Central memory CD8-positive, alpha-beta T cell (primary cell): Measurements from ENCODE around the gene PCDHGB3.
A peak's percentile ranks its signal among the peaks of the same experiment; 100 is the strongest.
"Not testable (repeated sequence)": the region's sequence is repeated elsewhere in the genome, so short reads cannot be mapped to it uniquely, and the experiment has no call there.

Experiments used
- ATAC-seq: fragments of 150-1000 bp; cut with Tn5 transposase; replicated peaks from 2 replicates; pipeline ENCODE4 v1.10.0; 2022; ENCODE audit warnings: mild to moderate bottlenecking, moderate FRiP score, moderate number of reproducible peaks; ENCODE audit not compliant: poor library complexity, severe bottlenecking; ENCODE audit errors: extremely low read depth
- DNase-seq, 2 donors: peaks; one replicate each; pipeline ENCODE4 v3.0.0; 2021; ENCODE audit warnings: low spot score in 2 of 2
- H3K27ac Mint-ChIP-seq: one replicate; pipeline ENCODE4 v1.8.0; 2022; ENCODE audit warnings: low read depth, mild to moderate bottlenecking, moderate library complexity, mixed read lengths
- H3K27me3 Mint-ChIP-seq: one replicate; pipeline ENCODE4 v1.8.0; 2022; ENCODE audit warnings: mixed read lengths
- H3K36me3 Mint-ChIP-seq: one replicate; pipeline ENCODE4 v1.8.0; 2022; ENCODE audit warnings: mild to moderate bottlenecking, moderate library complexity, mixed read lengths; ENCODE audit not compliant: insufficient read depth
- H3K4me1 Mint-ChIP-seq: one replicate; pipeline ENCODE4 v1.8.0; 2022; ENCODE audit warnings: mixed read lengths
- H3K4me3 Mint-ChIP-seq: one replicate; pipeline ENCODE4 v1.8.0; 2022; ENCODE audit warnings: mild to moderate bottlenecking, moderate library complexity, mixed read lengths
- H3K9me3 Mint-ChIP-seq: one replicate; pipeline ENCODE4 v1.8.0; 2022; ENCODE audit warnings: mixed read lengths

Gene PCDHGB3

GRCh38 chr5:141343953-141344463 is 26.0 kb upstream of the PCDHGB3 start:
- Mint-ChIP-seq H3K36me3 (no peaks in the 10 kb centered on the region), H3K27me3 (peaks cover 76% of the 10 kb centered on the region), H3K4me3 (peak overlapping the region; percentile 40), H3K4me1 (no peaks in the 10 kb centered on the region), H3K9me3 (peaks cover 5% of the 10 kb centered on the region), H3K27ac (no peak overlapping the region)
- ATAC-seq (no peak), DNase-seq (no peak)

- peaks cover 77% of the 10 kb centered on the region for H3K27me3 Mint-ChIP-seq
- ATAC-seq (no peak), DNase-seq (no peak)
- peaks cover 5% of the 10 kb centered on the region for H3K9me3 Mint-ChIP-seq
- no peak overlapping the region for H3K27ac Mint-ChIP-seq
- H3K4me3 Mint-ChIP-seq = no peak overlapping the region
- no peaks in the 10 kb centered on the region for H3K4me1 Mint-ChIP-seq
- H3K36me3 Mint-ChIP-seq = no peaks in the 10 kb centered on the region
These were observed 24.7 kb upstream of the PCDHGB3 start for GRCh38 chr5:141345327-141345726.

GRCh38 chr5:141346017-141346416 is 24.0 kb upstream of the PCDHGB3 start:
- not testable (repeated sequence) for H3K36me3 Mint-ChIP-seq, H3K9me3 Mint-ChIP-seq

GRCh38 chr5:141349917-141350619 is 20.0 kb upstream of the PCDHGB3 start, which contains the start of gene PCDHGB1:
PCDHGB1 (plus strand) TSS chr5:141350099; CDS start chr5:141350261, 162 bp downstream.
- H3K27ac Mint-ChIP-seq = no peak within 1 kb of the TSS
- no peak for DNase-seq
- peaks cover 67% of the 10 kb centered on the region for H3K27me3 Mint-ChIP-seq
- H3K36me3 Mint-ChIP-seq = no peaks in the 10 kb centered on the region
- H3K4me3 Mint-ChIP-seq = peak within 1 kb of the TSS; percentile 60
- no peaks in the 10 kb centered on the region for H3K4me1 Mint-ChIP-seq
- no peak for ATAC-seq
- H3K9me3 Mint-ChIP-seq = peaks cover 5% of the 10 kb centered on the region

More at GRCh38 chr5:141346017-141346416, 24.0 kb upstream of the PCDHGB3 start:
- not testable (repeated sequence) for DNase-seq, H3K4me3 Mint-ChIP-seq, H3K4me1 Mint-ChIP-seq, H3K27ac Mint-ChIP-seq, ATAC-seq
- H3K27me3 Mint-ChIP-seq = peaks cover 79% of the 10 kb centered on the region

GRCh38 chr5:141351591-141351990 is 18.5 kb upstream of the PCDHGB3 start:
- H3K27ac Mint-ChIP-seq = no peak overlapping the region
- H3K27me3 Mint-ChIP-seq = peaks cover 67% of the 10 kb centered on the region
- H3K9me3 Mint-ChIP-seq = peaks cover 5% of the 10 kb centered on the region
- H3K4me3 Mint-ChIP-seq = no peak overlapping the region
- ATAC-seq (no peak), DNase-seq (no peak)
- H3K36me3 Mint-ChIP-seq = no peaks in the 10 kb centered on the region
- no peaks in the 10 kb centered on the region for H3K4me1 Mint-ChIP-seq

- Mint-ChIP-seq H3K27me3 (peaks cover 81% of the 10 kb centered on the region), H3K4me1 (peaks cover 5% of the 10 kb centered on the region), H3K36me3 (no peaks in the 10 kb centered on the region), H3K9me3 (peaks cover 9% of the 10 kb centered on the region), H3K4me3 (peak within 1 kb of the TSS; percentile 34), H3K27ac (no peak within 1 kb of the TSS)
- no peak for DNase-seq
- ATAC-seq = no peak
These were observed 15.1 kb upstream of the PCDHGB3 start, which contains the start of gene PCDHGA4 for GRCh38 chr5:141354900-141355469. PCDHGA4 (plus strand) TSS chr5:141355021; CDS start chr5:141355108, 87 bp downstream.

GRCh38 chr5:141355641-141356040 is 14.4 kb upstream of the PCDHGB3 start:
- Mint-ChIP-seq H3K4me1 (peaks cover 6% of the 10 kb centered on the region), H3K27me3 (peaks cover 78% of the 10 kb centered on the region), H3K36me3 (peaks cover under 1% of the 10 kb centered on the region), H3K9me3 (peaks cover 6% of the 10 kb centered on the region), H3K4me3 (no peak overlapping the region), H3K27ac (no peak overlapping the region)
- ATAC-seq (no peak), DNase-seq (no peak)

- Mint-ChIP-seq H3K4me1 (peaks cover 6% of the 10 kb centered on the region), H3K27me3 (peaks cover 78% of the 10 kb centered on the region), H3K36me3 (peaks cover 3% of the 10 kb centered on the region), H3K27ac (no peak overlapping the region), H3K9me3 (peaks cover 6% of the 10 kb centered on the region), H3K4me3 (no peak overlapping the region)
- ATAC-seq (no peak), DNase-seq (no peak)
These were observed 13.9 kb upstream of the PCDHGB3 start for GRCh38 chr5:141356133-141356532.

GRCh38 chr5:141356950-141357349 is 13.1 kb upstream of the PCDHGB3 start:
- H3K36me3 Mint-ChIP-seq = peaks cover 5% of the 10 kb centered on the region
- H3K27ac Mint-ChIP-seq = no peak overlapping the region
- peaks cover 6% of the 10 kb centered on the region for H3K4me1 Mint-ChIP-seq
- peaks cover 6% of the 10 kb centered on the region for H3K9me3 Mint-ChIP-seq
- H3K27me3 Mint-ChIP-seq = peaks cover 84% of the 10 kb centered on the region
- ATAC-seq (no peak), DNase-seq (no peak)
- H3K4me3 Mint-ChIP-seq = no peak overlapping the region

GRCh38 chr5:141359790-141360426 is 10.1 kb upstream of the PCDHGB3 start, which contains the start of gene PCDHGB2:
PCDHGB2 (plus strand) TSS chr5:141359994; CDS start chr5:141360136, 142 bp downstream.
- Mint-ChIP-seq H3K27ac (peak within 1 kb of the TSS; percentile 87), H3K4me1 (peaks cover 6% of the 10 kb centered on the region), H3K36me3 (peaks cover 8% of the 10 kb centered on the region), H3K4me3 (peak within 1 kb of the TSS; percentile 79), H3K27me3 (peaks cover 85% of the 10 kb centered on the region), H3K9me3 (peaks cover 14% of the 10 kb centered on the region)
- no peak for ATAC-seq
- no peak for DNase-seq

- Mint-ChIP-seq H3K9me3 (peaks cover 18% of the 10 kb centered on the region), H3K4me1 (peaks cover 6% of the 10 kb centered on the region), H3K36me3 (peaks cover 12% of the 10 kb centered on the region), H3K27me3 (peaks cover 87% of the 10 kb centered on the region), H3K4me3 (peak overlapping the region; percentile 79), H3K27ac (no peak overlapping the region)
- no peak for DNase-seq
- no peak for ATAC-seq
These were observed 9.4 kb upstream of the PCDHGB3 start for GRCh38 chr5:141360685-141361084.

- Mint-ChIP-seq H3K27ac (no peak overlapping the region), H3K9me3 (peaks cover 20% of the 10 kb centered on the region), H3K4me3 (no peak overlapping the region), H3K4me1 (peaks cover 6% of the 10 kb centered on the region), H3K36me3 (peaks cover 14% of the 10 kb centered on the region), H3K27me3 (peaks cover 90% of the 10 kb centered on the region)
- ATAC-seq (no peak), DNase-seq (no peak)
These were observed 7.3 kb upstream of the PCDHGB3 start for GRCh38 chr5:141362719-141363118.
